ENCODE results near the gene LRWD1.

The LRWD1 gene

DNA sequence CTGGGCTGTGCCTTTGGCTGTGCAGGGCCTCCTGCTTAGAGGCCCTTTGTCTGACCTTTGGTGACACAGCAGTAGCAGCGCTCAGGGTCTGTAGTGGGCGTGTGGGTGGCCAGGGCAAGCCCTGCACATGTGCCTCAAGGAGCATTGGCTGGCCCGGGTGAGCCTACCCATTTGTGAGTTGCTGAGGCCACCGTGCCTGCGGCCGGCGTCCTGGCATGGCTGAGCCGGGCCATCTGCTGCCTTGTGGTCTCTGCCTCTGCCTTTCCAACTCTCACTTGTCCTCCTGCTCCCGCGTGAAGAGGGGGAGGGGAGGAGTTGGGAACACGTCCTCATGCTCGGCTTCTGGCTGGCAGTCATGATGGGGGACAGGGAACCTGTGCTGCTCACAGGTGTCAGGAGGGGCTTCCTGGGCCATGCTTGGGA, 40.6 kb upstream of the LRWD1 start:
- no peak overlapping the region for H3K4me3 ChIP-seq (ENCODE audit: low read length)
- no peak for DNase-seq (ENCODE audit: low read depth)
- TF ChIP-seq, protein P1, sequence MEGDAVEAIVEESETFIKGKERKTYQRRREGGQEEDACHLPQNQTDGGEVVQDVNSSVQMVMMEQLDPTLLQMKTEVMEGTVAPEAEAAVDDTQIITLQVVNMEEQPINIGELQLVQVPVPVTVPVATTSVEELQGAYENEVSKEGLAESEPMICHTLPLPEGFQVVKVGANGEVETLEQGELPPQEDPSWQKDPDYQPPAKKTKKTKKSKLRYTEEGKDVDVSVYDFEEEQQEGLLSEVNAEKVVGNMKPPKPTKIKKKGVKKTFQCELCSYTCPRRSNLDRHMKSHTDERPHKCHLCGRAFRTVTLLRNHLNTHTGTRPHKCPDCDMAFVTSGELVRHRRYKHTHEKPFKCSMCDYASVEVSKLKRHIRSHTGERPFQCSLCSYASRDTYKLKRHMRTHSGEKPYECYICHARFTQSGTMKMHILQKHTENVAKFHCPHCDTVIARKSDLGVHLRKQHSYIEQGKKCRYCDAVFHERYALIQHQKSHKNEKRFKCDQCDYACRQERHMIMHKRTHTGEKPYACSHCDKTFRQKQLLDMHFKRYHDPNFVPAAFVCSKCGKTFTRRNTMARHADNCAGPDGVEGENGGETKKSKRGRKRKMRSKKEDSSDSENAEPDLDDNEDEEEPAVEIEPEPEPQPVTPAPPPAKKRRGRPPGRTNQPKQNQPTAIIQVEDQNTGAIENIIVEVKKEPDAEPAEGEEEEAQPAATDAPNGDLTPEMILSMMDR (IDR thresholded peaks at IDR 0.05; ENCODE audit: insufficient read depth, low read depth, low read length, missing control alignments), result no peak

DNA sequence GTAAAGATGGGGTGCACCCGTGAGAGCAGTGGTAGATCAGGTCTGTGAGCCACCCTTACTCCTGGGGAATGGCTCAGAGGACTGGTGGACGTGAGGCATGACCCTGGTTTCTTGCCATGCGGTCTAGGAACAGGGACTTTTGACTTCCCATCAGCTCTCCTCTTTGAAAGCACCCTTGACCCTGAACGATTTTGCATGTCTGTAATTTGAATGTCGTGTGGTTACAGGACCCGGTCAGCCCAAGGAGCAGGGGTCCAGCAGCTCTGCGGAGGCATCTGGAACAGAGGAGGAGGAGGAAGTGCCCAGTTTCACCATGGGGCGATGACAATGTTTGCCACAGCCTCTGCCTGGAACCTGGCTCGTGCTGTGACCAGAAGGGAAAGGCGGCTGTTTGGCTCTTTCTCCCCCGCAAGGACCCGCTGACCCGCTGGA, 40.0 kb upstream of the LRWD1 start:
- TF ChIP-seq, protein P1 (IDR thresholded peaks at IDR 0.05; ENCODE audit: insufficient read depth, low read depth, low read length, missing control alignments), result no peak
- no peak overlapping the region for H3K4me3 ChIP-seq (ENCODE audit: low read length)
- no peak for DNase-seq (ENCODE audit: low read depth)

- no peak for DNase-seq (ENCODE audit: low read depth)
- H3K4me3 ChIP-seq (ENCODE audit: low read length), result no peak overlapping the region
- TF ChIP-seq, protein P1 (IDR thresholded peaks at IDR 0.05; ENCODE audit: insufficient read depth, low read depth, low read length, missing control alignments), result no peak
These were observed 39.0 kb upstream of the LRWD1 start for GRCh38 chr7:102425639-102426267.

GRCh38 chr7:102426268-102427018, 38.3 kb upstream of the LRWD1 start:
- no peak overlapping the region for H3K4me3 ChIP-seq (ENCODE audit: low read length)
- DNase-seq (ENCODE audit: low read depth), result no peak

DNA sequence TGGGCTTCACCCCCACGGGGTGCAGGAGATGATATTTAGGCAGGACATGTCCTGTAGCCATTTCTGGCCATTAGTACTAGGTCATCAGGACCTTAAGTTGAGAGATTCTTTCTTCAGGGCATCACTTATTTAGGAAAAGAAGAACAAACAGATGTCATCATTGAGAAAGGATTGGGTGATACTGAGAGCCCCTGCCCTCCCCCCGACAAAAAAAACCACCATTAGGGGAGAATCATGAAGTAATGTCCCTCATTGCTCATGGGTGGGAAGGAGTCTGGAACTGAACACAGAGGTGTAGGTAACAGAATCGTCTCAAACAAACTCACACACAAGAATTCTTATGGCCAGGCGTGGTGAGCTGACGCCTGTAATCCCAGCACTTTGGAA, 37.8 kb upstream of the LRWD1 start:
- TF ChIP-seq, protein P1 (IDR thresholded peaks at IDR 0.05; ENCODE audit: insufficient read depth, low read depth, low read length, missing control alignments), result no peak
- no peak overlapping the region for H3K4me3 ChIP-seq (ENCODE audit: low read length)
- no peak for DNase-seq (ENCODE audit: low read depth)

More at GRCh38 chr7:102426268-102427018, 38.3 kb upstream of the LRWD1 start:
- TF ChIP-seq, protein P1 (IDR thresholded peaks at IDR 0.05; ENCODE audit: insufficient read depth, low read depth, low read length, missing control alignments), result no peak

DNA sequence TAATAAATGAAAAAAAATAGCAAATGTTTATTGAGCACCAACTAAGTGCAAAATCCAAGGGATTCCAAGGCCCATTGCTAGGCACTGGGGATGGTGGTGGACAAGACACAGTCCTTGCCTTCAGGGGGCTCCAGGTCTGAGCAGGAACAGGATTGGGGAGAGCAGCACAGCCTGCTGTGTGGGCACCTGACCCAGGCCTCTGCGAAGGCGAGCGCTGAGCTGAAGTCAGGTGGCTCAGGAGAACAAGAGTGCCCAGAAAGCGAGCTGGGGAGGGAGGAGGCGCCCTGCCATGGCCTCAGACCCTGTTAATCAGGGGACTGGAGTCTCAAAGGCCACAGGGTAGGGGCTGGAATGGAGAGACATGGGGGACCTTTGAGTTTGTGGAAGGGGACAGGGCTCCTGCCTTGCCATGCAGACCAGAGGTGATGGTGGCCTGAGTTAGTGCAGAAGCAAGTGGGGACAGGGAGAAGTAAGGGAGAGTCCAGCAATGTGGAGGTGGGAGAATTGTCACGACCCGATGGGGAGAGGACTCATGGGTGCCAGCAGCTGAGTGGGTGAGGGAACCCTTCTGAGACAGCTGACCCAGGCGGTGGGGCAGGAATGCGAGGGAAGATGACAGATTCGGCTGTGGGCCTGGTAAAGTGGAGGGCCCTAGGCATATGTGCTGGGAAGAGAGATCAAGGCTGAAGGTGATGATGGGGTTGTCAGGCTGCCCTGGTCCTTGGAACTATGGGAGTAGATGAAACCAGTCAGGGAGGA, 35.5 kb upstream of the LRWD1 start:
- no peak overlapping the region for H3K4me3 ChIP-seq (ENCODE audit: low read length)
- no peak for DNase-seq (ENCODE audit: low read depth)

More for the DNA sequence above, 35.5 kb upstream of the LRWD1 start:
- TF ChIP-seq, protein P1 (IDR thresholded peaks at IDR 0.05; ENCODE audit: insufficient read depth, low read depth, low read length, missing control alignments), result no peak

Data from epithelial cell of esophagus (primary cell).